Smooth muscle cell (in vitro differentiated cells): ENCODE results near the gene C3orf38. TPM values are rescaled to one million over a fixed set of nuclear protein-coding genes. Genes with fewer than 3 reads are reported as not detected.
"Not testable (repeated sequence)": the region's sequence is repeated elsewhere in the genome, so short reads cannot be mapped to it uniquely, and the experiment has no call there.

Experiments
- DNase-seq: peaks from one replicate; lab custom pipeline; 2025; ENCODE audit not compliant: unreplicated experiment; lab: John Stamatoyannopoulos, UW
- H2AFZ ChIP-seq: fragments of 200-600 bp; sonication (generic); 2 replicates; pipeline ENCODE4 v1.6.0; 2016; ENCODE audit warnings: antibody characterized with exemption, low read depth, mild to moderate bottlenecking
- H3F3A ChIP-seq: fragments of 200-600 bp; sonication (generic); 2 replicates; pipeline ENCODE4 v1.6.0; 2017; ENCODE audit warnings: antibody characterized with exemption, low read depth
- H3K27ac ChIP-seq: fragments of 200-600 bp; sonication (generic); 2 replicates; pipeline ENCODE4 v1.5.1; 2016; ENCODE audit warnings: low read depth, mild to moderate bottlenecking
- H3K27me3 ChIP-seq: fragments of 200-600 bp; sonication (generic); 2 replicates; pipeline ENCODE4 v1.6.1; 2016; ENCODE audit warnings: low read depth, mild to moderate bottlenecking
- H3K36me3 ChIP-seq: fragments of 200-600 bp; sonication (generic); 2 replicates; pipeline ENCODE4 v1.5.1; 2016; ENCODE audit warnings: low read depth
- H3K4me1 ChIP-seq: fragments of 200-600 bp; sonication (generic); 2 replicates; pipeline ENCODE4 v1.5.1; 2016; ENCODE audit warnings: low read depth
- H3K4me2 ChIP-seq: fragments of 200-600 bp; sonication (generic); 2 replicates; pipeline ENCODE4 v1.6.0; 2016; ENCODE audit warnings: mild to moderate bottlenecking
- H3K4me3 ChIP-seq: fragments of 200-600 bp; sonication (generic); 2 replicates; pipeline ENCODE4 v1.5.1; 2016; ENCODE audit warnings: mild to moderate bottlenecking
- H3K79me2 ChIP-seq: fragments of 200-600 bp; sonication (generic); 2 replicates; pipeline ENCODE4 v1.6.0; 2016; ENCODE audit warnings: low read depth, mild to moderate bottlenecking
- H3K9ac ChIP-seq: fragments of 200-600 bp; sonication (generic); 2 replicates; pipeline ENCODE4 v1.6.0; 2016; ENCODE audit warnings: low read depth
- H3K9me3 ChIP-seq: fragments of 200-600 bp; sonication (generic); replicated peaks from 2 replicates; pipeline ENCODE4 v1.5.1; 2016; ENCODE audit warnings: low read depth
- H4K20me1 ChIP-seq: fragments of 200-600 bp; sonication (generic); 2 replicates; pipeline ENCODE4 v1.6.0; 2016; ENCODE audit warnings: low read depth
- WGBS: methylation state at CpG from one replicate; pipeline ENCODE4 v1.1.7; 2016; ENCODE audit warnings: low lambda C conversion rate; 5-methylcytosine and 5-hydroxymethylcytosine counted together
- polyA plus RNA-seq: library from polyadenylated mRNA; unstranded; fragments of >200 nt; fragmentation: Nextera tagmentation; extraction: Ambion mirVana; gene quantifications from 2 replicates; pipeline ENCODE4 v1.2.1, GENCODE V29; 2016
- total RNA-seq: library from RNA; depleted of rRNA; stranded (reverse); fragments of >200 nt; gene quantifications from 2 replicates; pipeline ENCODE4 v1.2.3, GENCODE V29; 2014
- TF ChIP-seq, protein P1 (sequence below): fragments of 200-600 bp; sonication (generic); IDR thresholded peaks from 2 replicates; pipeline ENCODE4 v1.5.1; 2017; ENCODE audit warnings: borderline replicate concordance, mild to moderate bottlenecking, antibody characterized with exemption; ENCODE audit not compliant: insufficient read depth, poor library complexity, severe bottlenecking

The C3orf38 gene
- total and polyA plus RNA-seq, 2 experiments from 2014 or later: 15.7 to 26.3 TPM

DNA sequence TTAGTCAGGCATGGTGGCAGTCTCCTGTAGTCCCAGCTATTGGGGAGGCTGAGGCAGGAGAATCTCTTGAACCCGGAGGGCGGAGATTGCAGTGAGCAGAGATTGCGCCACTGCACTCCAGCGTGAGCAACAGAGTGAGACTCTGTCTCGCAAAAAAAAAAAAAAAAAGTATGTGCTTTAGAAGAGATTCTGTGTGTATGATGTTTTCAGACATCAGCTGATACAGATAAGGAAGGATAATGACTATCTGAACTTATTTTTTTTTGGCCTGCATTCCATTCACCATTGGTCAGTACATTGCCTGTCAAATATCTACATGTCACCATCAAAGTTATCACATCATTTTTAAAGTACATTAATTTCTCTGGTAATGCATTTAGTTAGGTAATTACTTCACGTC, 17.4 kb downstream of the C3orf38 start:
- Histone ChIP-seq H3K9me3 (no peaks in the 10 kb centered on the region), H3K27me3 (no peaks in the 10 kb centered on the region), H3K36me3 (peaks cover 4% of the 10 kb centered on the region), H3K4me2 (no peak overlapping the region), H3K9ac (no peak overlapping the region), H3K4me1 (no peaks in the 10 kb centered on the region), H4K20me1 (peaks cover 9% of the 10 kb centered on the region), H3K79me2 (no peaks in the 10 kb centered on the region), H3K27ac (peak overlapping the region; percentile 3), H3F3A (no peaks in the 10 kb centered on the region), H3K4me3 (no peak overlapping the region), H2AFZ (no peak overlapping the region)
- WGBS: 85% methylated on average over 6 of the region's 6 CpGs
- no peak for DNase-seq
- TF ChIP-seq, protein P1, sequence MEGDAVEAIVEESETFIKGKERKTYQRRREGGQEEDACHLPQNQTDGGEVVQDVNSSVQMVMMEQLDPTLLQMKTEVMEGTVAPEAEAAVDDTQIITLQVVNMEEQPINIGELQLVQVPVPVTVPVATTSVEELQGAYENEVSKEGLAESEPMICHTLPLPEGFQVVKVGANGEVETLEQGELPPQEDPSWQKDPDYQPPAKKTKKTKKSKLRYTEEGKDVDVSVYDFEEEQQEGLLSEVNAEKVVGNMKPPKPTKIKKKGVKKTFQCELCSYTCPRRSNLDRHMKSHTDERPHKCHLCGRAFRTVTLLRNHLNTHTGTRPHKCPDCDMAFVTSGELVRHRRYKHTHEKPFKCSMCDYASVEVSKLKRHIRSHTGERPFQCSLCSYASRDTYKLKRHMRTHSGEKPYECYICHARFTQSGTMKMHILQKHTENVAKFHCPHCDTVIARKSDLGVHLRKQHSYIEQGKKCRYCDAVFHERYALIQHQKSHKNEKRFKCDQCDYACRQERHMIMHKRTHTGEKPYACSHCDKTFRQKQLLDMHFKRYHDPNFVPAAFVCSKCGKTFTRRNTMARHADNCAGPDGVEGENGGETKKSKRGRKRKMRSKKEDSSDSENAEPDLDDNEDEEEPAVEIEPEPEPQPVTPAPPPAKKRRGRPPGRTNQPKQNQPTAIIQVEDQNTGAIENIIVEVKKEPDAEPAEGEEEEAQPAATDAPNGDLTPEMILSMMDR: no peak

DNA sequence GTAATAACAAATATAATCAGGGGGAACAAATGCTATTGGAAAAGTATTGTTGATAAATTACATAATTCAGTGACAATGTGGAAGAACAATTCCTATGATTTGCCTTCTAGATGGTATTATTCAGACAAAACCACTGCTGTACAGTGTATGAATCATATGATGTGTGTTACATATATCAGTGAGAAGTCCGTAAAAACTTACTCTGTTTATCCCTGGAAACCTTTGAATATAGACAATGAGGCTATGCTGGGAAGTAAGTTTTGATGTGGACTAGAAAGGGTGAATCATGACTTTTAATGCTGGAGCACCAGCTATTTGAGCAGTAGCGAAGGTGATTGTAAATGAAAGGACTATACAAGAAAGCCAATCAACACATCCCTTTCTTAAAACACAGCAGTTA, 17.9 kb downstream of the C3orf38 start:
- H3K4me2 ChIP-seq: no peak overlapping the region
- no peaks in the 10 kb centered on the region for H3K79me2 ChIP-seq
- H4K20me1 ChIP-seq: peaks cover 5% of the 10 kb centered on the region
- no peaks in the 10 kb centered on the region for H3K4me1 ChIP-seq
- no peak overlapping the region for H2AFZ ChIP-seq
- H3K9me3 ChIP-seq: no peaks in the 10 kb centered on the region
- 47% methylated on average over 2 of the region's 2 CpGs for WGBS
- H3K27ac ChIP-seq: peak overlapping the region; percentile 3
- no peaks in the 10 kb centered on the region for H3K27me3 ChIP-seq
- no peak overlapping the region for H3K9ac ChIP-seq
- DNase-seq: no peak
- TF ChIP-seq, protein P1: no peak
- peaks cover 2% of the 10 kb centered on the region for H3K36me3 ChIP-seq
- no peaks in the 10 kb centered on the region for H3F3A ChIP-seq
- no peak overlapping the region for H3K4me3 ChIP-seq

DNA sequence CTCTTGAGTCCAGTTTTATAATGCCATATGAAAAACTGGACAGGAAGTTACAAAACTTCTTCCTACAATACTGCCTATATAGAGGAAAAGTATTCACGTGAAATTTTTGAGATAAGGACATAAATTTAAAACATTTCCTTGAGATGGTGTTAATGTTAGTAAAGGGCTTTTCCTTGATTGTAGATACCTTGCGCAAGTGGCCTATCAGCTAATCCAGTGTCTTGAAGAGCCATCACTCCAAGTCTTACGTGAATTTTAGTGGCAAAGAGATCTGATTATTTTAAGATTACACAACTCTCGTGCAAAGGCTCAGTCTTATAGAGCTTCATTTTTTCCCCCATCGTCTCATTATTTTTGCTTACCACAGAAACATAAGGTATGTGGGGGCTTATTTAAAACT, 18.4 kb downstream of the C3orf38 start:
- H3F3A ChIP-seq: no peaks in the 10 kb centered on the region
- H3K27me3 ChIP-seq: no peaks in the 10 kb centered on the region
- H3K79me2 ChIP-seq: no peaks in the 10 kb centered on the region
- no peak overlapping the region for H3K9ac ChIP-seq
- DNase-seq: no peak
- H3K4me3 ChIP-seq: no peak overlapping the region
- H3K9me3 ChIP-seq: no peaks in the 10 kb centered on the region
- H2AFZ ChIP-seq: no peak overlapping the region
- no peak overlapping the region for H3K4me2 ChIP-seq
- no peaks in the 10 kb centered on the region for H3K36me3 ChIP-seq
- no peak overlapping the region for H3K27ac ChIP-seq
- H4K20me1 ChIP-seq: peaks cover 5% of the 10 kb centered on the region
- TF ChIP-seq, protein P1: no peak
- WGBS: 89% methylated on average over 5 of the region's 5 CpGs
- H3K4me1 ChIP-seq: no peaks in the 10 kb centered on the region

DNA sequence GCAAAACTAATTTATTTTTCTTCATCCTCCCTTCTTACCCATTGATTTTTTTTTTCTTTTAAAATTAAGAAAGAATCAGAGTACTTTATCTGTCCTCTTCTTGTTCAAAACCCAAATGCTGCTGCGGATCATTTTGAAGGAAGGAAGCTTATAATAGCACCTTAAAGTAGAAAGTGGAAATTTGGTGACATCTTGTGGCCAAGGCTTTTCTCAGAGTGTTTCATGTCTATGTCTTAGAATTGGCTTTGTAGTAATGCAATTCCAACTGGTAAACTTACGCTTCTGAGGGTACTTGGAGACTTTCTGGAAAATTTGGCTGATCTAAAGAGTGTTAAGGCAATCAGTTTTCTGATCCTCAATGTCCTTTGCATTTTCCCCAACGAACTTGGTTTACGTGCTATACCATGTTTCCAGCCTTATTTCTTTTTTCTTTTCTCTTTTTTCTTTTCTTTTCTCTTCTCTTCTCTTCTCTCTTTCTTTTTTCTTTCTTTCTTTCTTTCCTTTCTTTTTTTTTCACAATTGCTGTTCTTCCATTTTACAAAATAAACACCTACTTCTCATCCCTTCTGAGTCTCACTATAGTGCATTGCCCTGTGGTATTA, 30.7 kb downstream of the C3orf38 start:
- TF ChIP-seq, protein P1: peak; percentile 40
- no peaks in the 10 kb centered on the region for H3K4me1 ChIP-seq
- H3K4me3 ChIP-seq: no peak overlapping the region
- no peaks in the 10 kb centered on the region for H4K20me1 ChIP-seq
- 66% methylated on average over 4 of the region's 4 CpGs for WGBS
- no peak overlapping the region for H3K4me2 ChIP-seq
- no peaks in the 10 kb centered on the region for H3F3A ChIP-seq
- no peak overlapping the region for H3K27ac ChIP-seq
- no peaks in the 10 kb centered on the region for H3K9me3 ChIP-seq
- H3K36me3 ChIP-seq: no peaks in the 10 kb centered on the region
- DNase-seq: no peak
- H3K79me2 ChIP-seq: no peaks in the 10 kb centered on the region
- H3K27me3 ChIP-seq: no peaks in the 10 kb centered on the region
- H2AFZ ChIP-seq: no peak overlapping the region
- H3K9ac ChIP-seq: no peak overlapping the region

DNA sequence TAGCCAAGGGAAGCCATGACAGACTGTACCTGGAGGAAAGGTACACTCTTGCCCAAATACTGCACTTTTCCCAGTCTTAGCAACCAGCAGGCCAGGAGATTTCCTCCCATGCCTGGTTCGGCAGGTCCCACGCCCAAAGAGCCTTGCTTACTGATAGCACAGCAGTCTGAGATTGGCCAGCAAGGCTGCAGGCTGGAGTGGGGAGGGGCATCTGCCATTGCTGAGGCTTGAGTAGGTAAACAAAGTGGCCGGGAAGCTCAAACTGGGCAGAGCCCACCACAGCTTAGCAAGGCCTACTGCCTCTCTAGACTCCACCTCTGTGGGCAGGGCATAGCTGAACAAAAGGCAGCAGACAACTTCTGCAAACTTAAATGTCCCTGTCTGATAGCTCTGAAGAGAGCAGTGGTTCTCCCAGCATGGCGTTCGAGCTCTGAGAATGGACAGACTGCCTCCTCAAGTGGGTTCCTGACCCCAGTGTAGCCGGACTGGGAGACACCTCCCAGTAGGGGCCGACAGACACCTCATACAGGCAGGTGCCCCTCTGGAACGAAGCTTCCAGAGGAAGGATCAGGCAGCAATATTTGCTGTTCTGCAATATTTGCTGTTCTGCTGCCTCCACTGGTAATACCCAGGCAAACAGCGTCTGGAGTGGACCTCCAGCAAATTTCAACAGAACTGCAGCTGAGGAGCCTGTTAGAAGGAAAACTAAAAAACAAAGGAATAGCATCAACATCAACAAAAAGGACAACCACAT, 32.6 kb downstream of the C3orf38 start:
- not testable (repeated sequence) for DNase-seq

More for the DNA sequence above, 32.6 kb downstream of the C3orf38 start:
- not testable (repeated sequence) for H3K4me1 ChIP-seq, H3K79me2 ChIP-seq, H3K4me3 ChIP-seq, H2AFZ ChIP-seq, H3K4me2 ChIP-seq, H3K36me3 ChIP-seq, H4K20me1 ChIP-seq, H3K9me3 ChIP-seq, H3K9ac ChIP-seq, H3K27ac ChIP-seq, H3F3A ChIP-seq, H3K27me3 ChIP-seq
- 84% methylated on average over 9 of the region's 9 CpGs for WGBS
